Stimulated activated naive B cell treated with anti-CD40 and anti-IgM and Interleukin-4, amounts not matched to agents 10 μg/mL and 1 μg/mL and 100 μg/mL, for 72 hours (primary cell): Measurements from ENCODE around the gene MYT1.

Experiments used
- ATAC-seq, 2 donors: fragments of 150-1000 bp; cut with Tn5 transposase; replicated peaks; 2 replicates each; pipeline ENCODE4 v1.10.0; 2021; ENCODE audit warnings: moderate library complexity in 1 of 2
- DNase-seq: peaks from one replicate; pipeline ENCODE4 v3.0.0; 2021
- H3K27ac Mint-ChIP-seq: one replicate; pipeline ENCODE4 v1.8.0; 2022; ENCODE audit warnings: mild to moderate bottlenecking, mixed read lengths
- H3K27me3 Mint-ChIP-seq, 2 donors: one replicate each; pipeline ENCODE4 v1.8.0; 2022; ENCODE audit warnings: mixed read lengths in 2 of 2
- H3K36me3 Mint-ChIP-seq, 2 donors: one replicate each; pipeline ENCODE4 v1.8.0; 2022; ENCODE audit warnings: mixed read lengths in 2 of 2, mild to moderate bottlenecking in 1 of 2
- H3K4me1 Mint-ChIP-seq, 2 donors: one replicate each; pipeline ENCODE4 v1.8.0; 2022; ENCODE audit warnings: mixed read lengths in 2 of 2, mild to moderate bottlenecking in 1 of 2
- H3K4me3 Mint-ChIP-seq, 2 donors: one replicate each; pipeline ENCODE4 v1.8.0; 2022; ENCODE audit warnings: mild to moderate bottlenecking in 2 of 2, mixed read lengths in 2 of 2, moderate library complexity in 1 of 2
- H3K9me3 Mint-ChIP-seq, 2 donors: one replicate each; pipeline ENCODE4 v1.8.0; 2022; ENCODE audit warnings: mixed read lengths in 2 of 2, mild to moderate bottlenecking in 1 of 2

MYT1 gene

GRCh38 chr20:64244870-64245603, 80.8 kb downstream of the MYT1 start:
- Mint-ChIP-seq H3K27me3 (peaks cover 42 to 58% of the 10 kb centered on the region in 2 donors), H3K36me3 (no peaks in the 10 kb centered on the region), H3K27ac (no peak overlapping the region), H3K9me3 (no peaks in the 10 kb centered on the region), H3K4me3 (no peak overlapping the region), H3K4me1 (peaks cover 4 to 16% of the 10 kb centered on the region in 2 donors)
- ATAC-seq, result no peak
- DNase-seq, result no peak

- Mint-ChIP-seq H3K9me3 (no peaks in the 10 kb centered on the region), H3K4me3 (no peak overlapping the region), H3K4me1 (peaks cover 4 to 9% of the 10 kb centered on the region in 2 donors), H3K27ac (no peak overlapping the region), H3K27me3 (peaks cover 48 to 65% of the 10 kb centered on the region in 2 donors), H3K36me3 (no peaks in the 10 kb centered on the region)
- ATAC-seq (no peak), DNase-seq (no peak)
These were observed 81.7 kb downstream of the MYT1 start for GRCh38 chr20:64245746-64246595.

- H3K27me3 Mint-ChIP-seq, result peaks cover 49 to 65% of the 10 kb centered on the region in 2 donors
- peaks cover 4 to 8% of the 10 kb centered on the region in 2 donors for H3K4me1 Mint-ChIP-seq
- no peak overlapping the region for H3K4me3 Mint-ChIP-seq
- H3K36me3 Mint-ChIP-seq, result no peaks in the 10 kb centered on the region
- H3K27ac Mint-ChIP-seq, result no peak overlapping the region
- no peaks in the 10 kb centered on the region for H3K9me3 Mint-ChIP-seq
- no peak for DNase-seq
- ATAC-seq, result no peak
These were observed 82.5 kb downstream of the MYT1 start for GRCh38 chr20:64246616-64247306.

GRCh38 chr20:64247307-64247618, 83.0 kb downstream of the MYT1 start:
- no peak for ATAC-seq
- no peaks in the 10 kb centered on the region for H3K9me3 Mint-ChIP-seq
- DNase-seq, result no peak
- no peaks in the 10 kb centered on the region for H3K36me3 Mint-ChIP-seq
- no peak overlapping the region for H3K4me3 Mint-ChIP-seq
- H3K27me3 Mint-ChIP-seq, result peaks cover 52 to 61% of the 10 kb centered on the region in 2 donors
- no peak overlapping the region for H3K27ac Mint-ChIP-seq
- H3K4me1 Mint-ChIP-seq, result peaks cover 4% of the 10 kb centered on the region in 2 donors

- DNase-seq (no peak), ATAC-seq (peak; percentile 52 to 57)
- H3K27me3 Mint-ChIP-seq, result peaks cover 46 to 52% of the 10 kb centered on the region in 2 donors
- no peak overlapping the region for H3K27ac Mint-ChIP-seq
- no peak overlapping the region for H3K4me3 Mint-ChIP-seq
- no peaks in the 10 kb centered on the region for H3K36me3 Mint-ChIP-seq
- H3K4me1 Mint-ChIP-seq, result peaks cover 9% of the 10 kb centered on the region in 2 donors
- no peaks in the 10 kb centered on the region for H3K9me3 Mint-ChIP-seq
These were observed 84.0 kb downstream of the MYT1 start for GRCh38 chr20:64247970-64248841.

GRCh38 chr20:64250027-64250426, 85.8 kb downstream of the MYT1 start:
- H3K4me3 Mint-ChIP-seq, result no peak overlapping the region
- no peaks in the 10 kb centered on the region for H3K9me3 Mint-ChIP-seq
- ATAC-seq (no peak), DNase-seq (no peak)
- H3K36me3 Mint-ChIP-seq, result no peaks in the 10 kb centered on the region
- H3K4me1 Mint-ChIP-seq, result peaks cover 14 to 21% of the 10 kb centered on the region in 2 donors
- peaks cover 33 to 38% of the 10 kb centered on the region in 2 donors for H3K27me3 Mint-ChIP-seq
- H3K27ac Mint-ChIP-seq, result no peak overlapping the region

GRCh38 chr20:64253000-64253383, 88.7 kb downstream of the MYT1 start:
- Mint-ChIP-seq H3K27me3 (peaks cover 12 to 14% of the 10 kb centered on the region in 2 donors), H3K4me1 (peaks cover 24 to 43% of the 10 kb centered on the region in 2 donors), H3K36me3 (peaks cover 0 to 4% of the 10 kb centered on the region in 2 donors), H3K4me3 (no peak overlapping the region), H3K9me3 (no peaks in the 10 kb centered on the region), H3K27ac (peak overlapping the region; percentile 83)
- ATAC-seq, result no peak
- DNase-seq, result no peak

GRCh38 chr20:64253443-64253842, 89.2 kb downstream of the MYT1 start:
- H3K27ac Mint-ChIP-seq, result no peak overlapping the region
- peaks cover 24 to 47% of the 10 kb centered on the region in 2 donors for H3K4me1 Mint-ChIP-seq
- DNase-seq (no peak), ATAC-seq (no peak)
- H3K27me3 Mint-ChIP-seq, result peaks cover 12 to 14% of the 10 kb centered on the region in 2 donors
- H3K36me3 Mint-ChIP-seq, result peaks cover 0 to 4% of the 10 kb centered on the region in 2 donors
- no peak overlapping the region for H3K4me3 Mint-ChIP-seq
- no peaks in the 10 kb centered on the region for H3K9me3 Mint-ChIP-seq

GRCh38 chr20:64254156-64254555, 89.9 kb downstream of the MYT1 start:
- DNase-seq (no peak), ATAC-seq (no peak)
- H3K36me3 Mint-ChIP-seq, result peaks cover 0 to 4% of the 10 kb centered on the region in 2 donors
- peaks cover 31 to 54% of the 10 kb centered on the region in 2 donors for H3K4me1 Mint-ChIP-seq
- H3K27ac Mint-ChIP-seq, result peak overlapping the region; percentile 88
- peaks cover 12 to 14% of the 10 kb centered on the region in 2 donors for H3K27me3 Mint-ChIP-seq
- no peaks in the 10 kb centered on the region for H3K9me3 Mint-ChIP-seq
- peak overlapping the region; percentile 88 to 94 for H3K4me3 Mint-ChIP-seq

- H3K36me3 Mint-ChIP-seq, result peaks cover 0 to 4% of the 10 kb centered on the region in 2 donors
- H3K4me1 Mint-ChIP-seq, result peaks cover 31 to 55% of the 10 kb centered on the region in 2 donors
- peak overlapping the region; percentile 88 to 94 for H3K4me3 Mint-ChIP-seq
- DNase-seq (no peak), ATAC-seq (no peak)
- H3K9me3 Mint-ChIP-seq, result no peaks in the 10 kb centered on the region
- H3K27me3 Mint-ChIP-seq, result peaks cover 10 to 13% of the 10 kb centered on the region in 2 donors
- peak overlapping the region; percentile 88 for H3K27ac Mint-ChIP-seq
These were observed 90.5 kb downstream of the MYT1 start for GRCh38 chr20:64254571-64255360.

- peaks cover 2 to 6% of the 10 kb centered on the region in 2 donors for H3K27me3 Mint-ChIP-seq
- peak; percentile 83 for DNase-seq
- peak within 1 kb of the TSS; percentile 94 to 98 for H3K4me3 Mint-ChIP-seq
- ATAC-seq, result peak; percentile 89 to 91
- H3K9me3 Mint-ChIP-seq, result no peaks in the 10 kb centered on the region
- H3K36me3 Mint-ChIP-seq, result peaks cover 2 to 10% of the 10 kb centered on the region in 2 donors
- peaks cover 33 to 62% of the 10 kb centered on the region in 2 donors for H3K4me1 Mint-ChIP-seq
- H3K27ac Mint-ChIP-seq, result peak within 1 kb of the TSS; percentile 98
These were observed 91.4 kb downstream of the MYT1 start, which contains the start of gene PCMTD2 for GRCh38 chr20:64255361-64256281. Gene PCMTD2 (plus strand): TSS chr20:64255748. CDS start chr20:64259966, 4,218 bp downstream.

GRCh38 chr20:64256282-64256935, 92.2 kb downstream of the MYT1 start:
- Mint-ChIP-seq H3K9me3 (no peaks in the 10 kb centered on the region), H3K4me1 (peaks cover 39 to 70% of the 10 kb centered on the region in 2 donors), H3K36me3 (peaks cover 7 to 17% of the 10 kb centered on the region in 2 donors), H3K27ac (peak overlapping the region; percentile 98), H3K4me3 (peak overlapping the region; percentile 94 to 98), H3K27me3 (peaks cover 0 to 4% of the 10 kb centered on the region in 2 donors)
- ATAC-seq, result no peak
- DNase-seq, result no peak
